SK-N-DZ (cell line): ENCODE results near the gene RABAC1. TPM values are rescaled to one million over a fixed set of nuclear protein-coding genes. Genes with fewer than 3 reads are reported as not detected.
A peak's percentile ranks its signal among the peaks of the same experiment; 100 is the strongest.
"Not testable (repeated sequence)": the region's sequence is repeated elsewhere in the genome, so short reads cannot be mapped to it uniquely, and the experiment has no call there.

ENCODE experiments used
- DNase-seq: peaks from one replicate; pipeline ENCODE4 v3.0.0-alpha.2; 2015; ENCODE audit warnings: low spot score
- polyA plus RNA-seq, 2 experiments: library from polyadenylated mRNA; depleted of rRNA; stranded (reverse); fragments of >200 nt; gene quantifications; 2 replicates each; pipeline ENCODE4 v1.2.3, GENCODE V29; 2014

The RABAC1 gene
- polyA plus RNA-seq (2014; cell fraction: cytosol; rRNA removed): 64.4 and 74.3 TPM in 2 replicates
- 37.0 and 58.7 TPM in 2 replicates for polyA plus RNA-seq (2014; cell fraction: nucleus; rRNA removed)

GRCh38 chr19:41959056-41960053, at the start of gene RABAC1:
Gene RABAC1, minus strand, starts transcription at chr19:41959321. Its CDS starts 29 bp downstream, at chr19:41959292.
- DNase-seq: peak; percentile 91

GRCh38 chr19:42006569-42006968, 47.4 kb upstream of the RABAC1 start:
- DNase-seq: no peak

- no peak for DNase-seq
These were observed 46.4 kb upstream of the RABAC1 start for GRCh38 chr19:42005504-42005903.

- no peak for DNase-seq
These were observed 44.6 kb upstream of the RABAC1 start for GRCh38 chr19:42003506-42004294.

- DNase-seq: no peak
These were observed 40.7 kb upstream of the RABAC1 start for GRCh38 chr19:41999878-42000208.

GRCh38 chr19:41999071-41999877, 40.2 kb upstream of the RABAC1 start:
- DNase-seq: no peak

- DNase-seq: peak; percentile 45
These were observed 39.3 kb upstream of the RABAC1 start for GRCh38 chr19:41998246-41999020.

GRCh38 chr19:41997851-41998229, 38.7 kb upstream of the RABAC1 start:
- peak; percentile 83 for DNase-seq

GRCh38 chr19:41997121-41997850, 38.2 kb upstream of the RABAC1 start:
- DNase-seq: peak; percentile 32

- DNase-seq: peak; percentile 95
These were observed 37.1 kb upstream of the RABAC1 start for GRCh38 chr19:41995959-41996797.

- DNase-seq: no peak
These were observed 36.2 kb upstream of the RABAC1 start for GRCh38 chr19:41994994-41995958.

- peak; percentile 52 for DNase-seq
These were observed 35.4 kb upstream of the RABAC1 start for GRCh38 chr19:41994521-41994971.

- peak; percentile 79 for DNase-seq
These were observed 34.7 kb upstream of the RABAC1 start, which contains the start of gene ATP1A3 for GRCh38 chr19:41993612-41994483. Gene ATP1A3, minus strand, starts transcription at chr19:41994230. Its CDS starts 154 bp downstream, at chr19:41994076.

- not testable (repeated sequence) for DNase-seq
These were observed 32.9 kb upstream of the RABAC1 start for GRCh38 chr19:41991925-41992569.

- no peak for DNase-seq
These were observed 31.9 kb upstream of the RABAC1 start for GRCh38 chr19:41991025-41991424.

GRCh38 chr19:41990615-41991014, 31.5 kb upstream of the RABAC1 start:
- DNase-seq: no peak
